T-helper 1 cell (primary cell): ENCODE results near the gene GCLM.
"Not testable (repeated sequence)": the region's sequence is repeated elsewhere in the genome, so short reads cannot be mapped to it uniquely, and the experiment has no call there.

Experiments used
- DNase-seq, 5 donors: peaks; one replicate each; pipeline ENCODE4 v3.0.0-alpha.2; 2012 to 2020

Gene GCLM

GRCh38 chr1:93888900-93889299 is 20.3 kb downstream of the GCLM start:
- DNase-seq: no peak

- DNase-seq: no peak
Measured at GRCh38 chr1:93882269-93882668, 27.0 kb downstream of the GCLM start.

GRCh38 chr1:93880731-93881130 is 28.5 kb downstream of the GCLM start:
- DNase-seq: no peak

- DNase-seq: peak; percentile 65 to 91 (median 79)
Measured at GRCh38 chr1:93878889-93879586, 30.2 kb downstream of the GCLM start, which contains the start of gene DNTTIP2. Gene DNTTIP2 (minus strand): TSS chr1:93879206. CDS start chr1:93879148, 58 bp downstream.

GRCh38 chr1:93878501-93878888 is 30.7 kb downstream of the GCLM start:
- DNase-seq: peak; percentile 28 to 61 (median 50)

- DNase-seq: no peak
Measured at GRCh38 chr1:93877529-93877928, 31.7 kb downstream of the GCLM start.

GRCh38 chr1:93876244-93876643 is 33.0 kb downstream of the GCLM start:
- DNase-seq: no peak

GRCh38 chr1:93874025-93874651 is 35.1 kb downstream of the GCLM start:
- peak in 1 of 5 donors; percentile 23 for DNase-seq

GRCh38 chr1:93871366-93871765 is 37.9 kb downstream of the GCLM start:
- DNase-seq: no peak

GRCh38 chr1:93869653-93870052 is 39.6 kb downstream of the GCLM start:
- no peak for DNase-seq

GRCh38 chr1:93868492-93868891 is 40.7 kb downstream of the GCLM start:
- not testable (repeated sequence) for DNase-seq

- DNase-seq: no peak
Measured at GRCh38 chr1:93865253-93865652, 44.0 kb downstream of the GCLM start.

GRCh38 chr1:93864175-93864574 is 45.1 kb downstream of the GCLM start:
- no peak for DNase-seq

GRCh38 chr1:93857653-93858052 is 51.6 kb downstream of the GCLM start:
- not testable (repeated sequence) for DNase-seq

- DNase-seq: not testable (repeated sequence)
Measured at GRCh38 chr1:93855983-93856382, 53.2 kb downstream of the GCLM start.

- no peak for DNase-seq
Measured at GRCh38 chr1:93853940-93854339, 55.3 kb downstream of the GCLM start.

GRCh38 chr1:93851878-93852277 is 57.4 kb downstream of the GCLM start:
- DNase-seq: no peak

GRCh38 chr1:93851327-93851712 is 57.9 kb downstream of the GCLM start:
- DNase-seq: no peak

GRCh38 chr1:93850687-93851326 is 58.4 kb downstream of the GCLM start:
- peak in 4 of 5 donors; percentile 16 to 40 (median 34) for DNase-seq

GRCh38 chr1:93848350-93848883 is 60.8 kb downstream of the GCLM start:
- no peak for DNase-seq

- DNase-seq: peak; percentile 44 to 68 (median 63)
Measured at GRCh38 chr1:93847811-93848288, 61.4 kb downstream of the GCLM start.

GRCh38 chr1:93846992-93847810 is 62.0 kb downstream of the GCLM start:
- peak; percentile 76 to 95 (median 83) for DNase-seq
